T-helper 17 cell (primary cell): ENCODE results near the gene FGD2. TPM values are rescaled to one million over a fixed set of nuclear protein-coding genes. Genes with fewer than 3 reads are reported as not detected.
"Not testable (repeated sequence)": the region's sequence is repeated elsewhere in the genome, so short reads cannot be mapped to it uniquely, and the experiment has no call there.

Experiments
- ATAC-seq: fragments of 150-1000 bp; cut with Tn5 transposase; 2 replicates; pipeline ENCODE4 v1.10.0; 2021; ENCODE audit warnings: mild to moderate bottlenecking, moderate library complexity
- DNase-seq, 3 donors: peaks; one replicate each; pipeline versions ENCODE4 v3.0.0 to v3.0.0-alpha.2; 2020 to 2021
- H3K9me3 ChIP-seq: one replicate; pipeline ENCODE4 v1.7.0; 2013; ENCODE audit warnings: low read length, mild to moderate bottlenecking; ENCODE audit not compliant: control insufficient read depth, poor library complexity, severe bottlenecking
- H3K27ac Mint-ChIP-seq: one replicate; pipeline ENCODE4 v1.8.0; 2022; ENCODE audit warnings: mild to moderate bottlenecking, moderate library complexity, mixed read lengths
- H3K27me3 Mint-ChIP-seq: one replicate; pipeline ENCODE4 v1.8.0; 2022; ENCODE audit warnings: mixed read lengths
- H3K36me3 Mint-ChIP-seq: one replicate; pipeline ENCODE4 v1.8.0; 2022; ENCODE audit warnings: low read depth, mixed read lengths
- H3K4me1 Mint-ChIP-seq: one replicate; pipeline ENCODE4 v1.8.0; 2022; ENCODE audit warnings: mild to moderate bottlenecking, mixed read lengths
- H3K4me3 Mint-ChIP-seq: one replicate; pipeline ENCODE4 v1.8.0; 2022; ENCODE audit warnings: mild to moderate bottlenecking, moderate library complexity, mixed read lengths
- total RNA-seq, 4 donors: library from RNA in 2 of 4; stranded (reverse) in 2 of 4; gene quantifications; one replicate each; pipeline ENCODE4 v1.2.3 and lab custom pipeline; 2022 to 2026

The FGD2 gene
- total RNA-seq, 2 donors from 2014 or later: 1.7 to 12.6 TPM

DNA sequence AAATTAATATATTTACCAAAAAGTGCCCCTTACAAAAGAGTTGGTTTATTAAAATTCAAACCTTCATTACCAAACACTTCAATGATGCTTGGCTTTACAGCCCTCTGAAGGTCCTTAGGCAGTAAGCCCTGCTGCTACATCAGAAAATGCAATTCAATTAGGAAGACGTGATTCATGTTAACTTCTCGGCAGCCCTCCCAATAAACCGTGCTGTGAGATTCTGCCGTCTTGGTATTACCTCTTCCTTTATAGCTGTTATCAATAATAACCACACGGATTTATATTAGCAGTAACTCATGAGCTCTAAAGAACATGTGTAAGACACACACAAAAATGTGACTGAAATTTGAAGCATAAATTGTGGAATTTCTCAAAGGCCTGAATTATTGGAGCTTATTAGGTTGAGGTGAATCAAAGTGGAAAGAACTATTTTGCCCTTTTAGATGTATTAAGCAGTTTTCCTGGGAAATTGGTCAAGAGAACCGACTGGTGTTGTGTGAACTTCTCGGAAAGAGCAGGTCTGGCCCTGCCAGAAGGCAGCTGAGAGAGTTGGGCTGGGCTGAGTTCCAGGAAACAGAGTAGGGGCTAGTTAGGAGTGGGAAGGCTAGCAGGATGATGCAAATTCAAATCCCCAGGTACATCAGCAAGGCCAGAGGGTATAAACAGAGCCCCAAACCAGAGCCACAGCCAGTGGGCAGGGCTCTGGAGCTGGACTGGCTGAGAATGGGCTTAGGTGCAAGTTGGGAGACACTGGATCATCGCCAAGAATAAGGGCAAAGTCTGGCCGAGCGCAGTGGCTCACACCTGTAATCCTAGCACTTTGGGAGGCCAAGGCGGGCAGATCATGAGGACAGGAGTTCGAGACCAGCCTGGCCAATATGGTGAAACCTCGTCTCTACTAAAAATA lies 33.1 kb downstream of the FGD2 start:
- ATAC-seq (no peak), DNase-seq (no peak)
- Mint-ChIP-seq H3K27me3 (no peaks in the 10 kb centered on the region), H3K27ac (no peak overlapping the region), H3K4me3 (no peak overlapping the region), H3K36me3 (peaks cover 2% of the 10 kb centered on the region), H3K4me1 (peaks cover 17% of the 10 kb centered on the region)
- H3K9me3 ChIP-seq: no peaks in the 10 kb centered on the region

DNA sequence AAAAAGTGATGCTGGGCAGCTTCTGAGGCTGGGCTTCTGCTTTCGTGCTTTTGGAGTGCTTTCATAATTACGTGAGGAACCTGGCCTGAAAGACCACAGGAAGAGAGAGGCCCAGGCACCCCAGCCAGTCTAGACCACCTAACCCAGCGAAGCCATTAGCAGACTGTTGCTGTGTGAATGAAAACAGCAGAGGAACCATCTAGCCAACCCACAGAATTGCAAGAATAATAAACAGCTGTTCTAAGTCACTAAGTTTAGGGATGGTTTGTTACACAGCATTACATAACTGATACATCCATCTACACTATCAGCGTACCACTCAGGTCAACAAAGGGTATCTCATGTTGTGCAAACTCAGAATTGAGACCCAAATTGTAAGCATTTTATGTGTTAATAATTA lies 34.5 kb downstream of the FGD2 start:
- Mint-ChIP-seq H3K27ac (no peak overlapping the region), H3K4me1 (peaks cover 9% of the 10 kb centered on the region), H3K27me3 (no peaks in the 10 kb centered on the region), H3K36me3 (no peaks in the 10 kb centered on the region), H3K4me3 (no peak overlapping the region)
- H3K9me3 ChIP-seq: no peaks in the 10 kb centered on the region
- no peak for DNase-seq
- ATAC-seq: no peak

DNA sequence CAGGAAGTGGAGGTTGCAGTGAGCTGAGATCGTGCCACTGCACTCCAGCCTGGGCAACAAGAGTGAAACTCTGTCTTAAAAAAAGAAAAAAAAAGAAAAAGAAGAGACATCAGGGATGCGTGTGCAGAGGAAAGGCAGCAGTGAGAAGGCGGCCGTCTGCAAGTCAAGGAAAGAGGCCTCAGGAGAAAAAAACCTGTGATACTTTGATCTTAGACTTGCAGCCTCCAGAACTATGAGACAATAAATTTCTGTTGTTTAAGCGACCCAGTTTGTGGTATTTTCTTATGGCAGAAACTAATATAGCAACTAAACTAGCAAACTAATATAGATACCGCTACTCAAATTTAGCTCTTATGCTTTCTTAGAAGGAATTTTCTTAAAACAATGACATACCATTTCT lies 36.1 kb downstream of the FGD2 start:
- peaks cover 14% of the 10 kb centered on the region for H3K4me1 Mint-ChIP-seq
- ATAC-seq: no peak
- H3K9me3 ChIP-seq: no peaks in the 10 kb centered on the region
- H3K27me3 Mint-ChIP-seq: no peaks in the 10 kb centered on the region
- no peaks in the 10 kb centered on the region for H3K36me3 Mint-ChIP-seq
- H3K27ac Mint-ChIP-seq: peak overlapping the region; percentile 41
- no peak overlapping the region for H3K4me3 Mint-ChIP-seq
- no peak for DNase-seq

DNA sequence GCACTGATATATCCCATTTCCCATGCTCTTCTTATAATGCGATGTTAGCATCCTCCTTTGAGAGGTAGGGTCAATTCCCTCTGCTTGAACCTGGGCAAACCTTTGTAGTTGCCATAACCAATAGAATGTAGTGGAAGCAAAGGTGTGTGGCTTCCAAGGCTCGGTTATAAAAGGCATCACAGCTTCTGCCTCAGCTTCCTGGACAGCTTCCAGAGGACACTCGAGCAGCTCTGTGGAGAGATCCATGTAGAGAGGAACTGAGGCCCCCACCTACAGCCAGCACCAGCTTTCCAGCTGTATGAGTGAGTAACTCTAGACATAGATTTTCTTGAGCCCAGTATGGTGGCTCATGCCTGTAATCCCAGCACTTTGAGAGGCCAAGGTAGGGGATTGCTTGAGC lies 36.7 kb downstream of the FGD2 start:
- no peaks in the 10 kb centered on the region for H3K9me3 ChIP-seq
- DNase-seq: no peak
- peak overlapping the region; percentile 41 for H3K27ac Mint-ChIP-seq
- peaks cover 17% of the 10 kb centered on the region for H3K4me1 Mint-ChIP-seq
- H3K27me3 Mint-ChIP-seq: no peaks in the 10 kb centered on the region
- no peaks in the 10 kb centered on the region for H3K36me3 Mint-ChIP-seq
- ATAC-seq: no peak
- no peak overlapping the region for H3K4me3 Mint-ChIP-seq

DNA sequence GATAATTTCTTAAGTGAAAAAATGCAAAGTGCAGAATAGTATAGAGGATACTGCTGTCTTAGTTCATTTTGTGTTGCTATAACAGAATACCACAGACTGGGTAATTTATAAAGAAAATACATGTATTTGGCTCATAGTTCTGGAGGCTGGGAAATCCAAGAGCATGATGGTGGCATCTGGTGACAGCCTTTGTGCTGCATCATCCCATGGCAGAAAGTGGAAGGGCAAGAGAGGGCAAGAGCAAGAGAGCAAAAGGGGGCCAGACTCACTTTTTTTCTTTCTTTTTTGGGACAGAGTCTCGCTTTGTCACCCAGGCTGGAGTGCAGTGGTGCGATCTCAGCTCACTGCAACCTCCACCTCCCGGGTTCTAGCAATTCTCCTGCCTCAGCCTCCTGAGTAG lies 37.6 kb downstream of the FGD2 start:
- H3K36me3 Mint-ChIP-seq, ATAC-seq, H3K27ac Mint-ChIP-seq, DNase-seq, H3K9me3 ChIP-seq, H3K4me3 Mint-ChIP-seq, H3K27me3 Mint-ChIP-seq: not testable (repeated sequence)
- peaks cover 24% of the 10 kb centered on the region for H3K4me1 Mint-ChIP-seq

DNA sequence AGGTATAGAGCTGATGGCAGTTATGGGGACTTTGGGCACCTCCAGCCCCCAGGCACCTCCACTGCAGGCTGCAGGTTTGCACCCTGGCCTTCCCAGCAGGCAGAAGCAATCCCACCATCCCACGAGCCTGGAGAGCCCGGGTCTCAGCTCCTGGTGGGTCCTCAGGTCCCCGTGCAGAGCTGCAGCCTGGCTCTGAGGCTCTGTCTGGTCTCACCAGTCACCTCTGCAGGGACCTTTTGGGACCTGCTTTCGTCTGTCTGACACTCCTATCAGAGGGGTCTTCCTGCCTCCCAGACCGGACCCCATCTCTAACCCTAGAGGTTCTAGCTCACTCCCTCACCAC lies 41.9 kb downstream of the FGD2 start:
- H3K9me3 ChIP-seq: no peaks in the 10 kb centered on the region
- Mint-ChIP-seq H3K27ac (peak overlapping the region; percentile 99), H3K4me1 (peaks cover 46% of the 10 kb centered on the region), H3K4me3 (peak overlapping the region; percentile 68), H3K27me3 (no peaks in the 10 kb centered on the region), H3K36me3 (no peaks in the 10 kb centered on the region)
- ATAC-seq: no peak
- DNase-seq: no peak

DNA sequence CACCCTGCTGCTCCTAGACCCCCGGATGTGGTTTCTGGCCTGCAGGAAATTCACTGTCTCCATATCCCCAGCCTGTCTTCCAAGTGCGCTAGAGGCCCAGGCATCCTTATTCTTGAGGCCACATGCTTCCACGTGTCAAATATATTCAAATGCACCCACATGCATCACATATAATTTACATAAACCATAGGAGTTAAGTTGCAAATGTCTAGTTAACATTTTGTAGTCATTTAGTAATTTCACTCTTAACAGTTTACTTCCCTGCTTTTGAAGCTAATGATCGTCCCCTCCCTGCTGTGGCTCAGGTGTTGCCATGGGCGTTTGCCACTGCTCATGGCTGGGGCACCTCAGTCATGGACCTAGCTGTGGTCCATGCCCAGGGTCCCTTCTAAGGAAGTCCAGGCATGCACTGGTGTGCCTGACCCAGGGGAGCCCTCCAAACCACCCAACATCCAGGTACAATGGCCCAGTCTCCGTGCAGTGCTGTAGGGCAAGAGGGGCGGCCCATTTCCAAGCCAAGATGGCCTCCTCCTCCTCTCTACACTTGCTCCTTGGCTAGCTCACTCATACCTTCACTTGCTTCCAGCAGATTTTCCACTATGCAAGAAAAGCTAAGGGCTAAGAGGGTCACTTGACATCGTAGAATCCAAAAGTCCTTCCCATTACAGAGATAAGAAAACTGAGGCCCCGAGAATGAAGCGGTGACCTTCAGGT lies 42.4 kb downstream of the FGD2 start:
- Mint-ChIP-seq H3K27ac (peak overlapping the region; percentile 99), H3K27me3 (no peaks in the 10 kb centered on the region), H3K4me3 (peak overlapping the region; percentile 68), H3K4me1 (peaks cover 46% of the 10 kb centered on the region), H3K36me3 (no peaks in the 10 kb centered on the region)
- H3K9me3 ChIP-seq: no peaks in the 10 kb centered on the region
- DNase-seq: no peak
- no peak for ATAC-seq

DNA sequence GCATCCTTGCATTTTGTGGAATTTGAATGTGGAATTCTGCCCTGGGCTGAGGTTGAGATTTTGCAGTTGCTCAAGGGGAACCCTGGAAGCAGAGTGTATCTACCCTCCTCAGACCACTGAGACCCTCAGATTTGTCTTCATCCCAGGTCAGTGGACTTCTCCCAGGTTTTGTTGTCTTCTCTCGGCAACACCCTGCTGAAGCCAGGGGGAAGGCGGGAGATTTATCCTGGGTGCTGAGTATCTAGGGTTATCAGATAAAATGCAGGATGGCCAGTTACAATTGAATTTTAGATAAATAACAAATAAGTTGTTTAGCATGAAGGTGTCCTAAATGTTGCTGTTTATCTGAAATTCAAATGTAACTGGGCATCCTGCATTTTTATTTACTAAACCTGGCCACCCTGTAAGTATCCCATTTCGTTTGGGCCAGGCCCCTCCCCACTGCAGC lies 43.0 kb downstream of the FGD2 start:
- DNase-seq: no peak
- Mint-ChIP-seq H3K4me1 (peaks cover 46% of the 10 kb centered on the region), H3K4me3 (peak overlapping the region; percentile 93), H3K27me3 (no peaks in the 10 kb centered on the region), H3K36me3 (no peaks in the 10 kb centered on the region), H3K27ac (peak overlapping the region; percentile 99)
- ATAC-seq: no peak
- no peaks in the 10 kb centered on the region for H3K9me3 ChIP-seq

DNA sequence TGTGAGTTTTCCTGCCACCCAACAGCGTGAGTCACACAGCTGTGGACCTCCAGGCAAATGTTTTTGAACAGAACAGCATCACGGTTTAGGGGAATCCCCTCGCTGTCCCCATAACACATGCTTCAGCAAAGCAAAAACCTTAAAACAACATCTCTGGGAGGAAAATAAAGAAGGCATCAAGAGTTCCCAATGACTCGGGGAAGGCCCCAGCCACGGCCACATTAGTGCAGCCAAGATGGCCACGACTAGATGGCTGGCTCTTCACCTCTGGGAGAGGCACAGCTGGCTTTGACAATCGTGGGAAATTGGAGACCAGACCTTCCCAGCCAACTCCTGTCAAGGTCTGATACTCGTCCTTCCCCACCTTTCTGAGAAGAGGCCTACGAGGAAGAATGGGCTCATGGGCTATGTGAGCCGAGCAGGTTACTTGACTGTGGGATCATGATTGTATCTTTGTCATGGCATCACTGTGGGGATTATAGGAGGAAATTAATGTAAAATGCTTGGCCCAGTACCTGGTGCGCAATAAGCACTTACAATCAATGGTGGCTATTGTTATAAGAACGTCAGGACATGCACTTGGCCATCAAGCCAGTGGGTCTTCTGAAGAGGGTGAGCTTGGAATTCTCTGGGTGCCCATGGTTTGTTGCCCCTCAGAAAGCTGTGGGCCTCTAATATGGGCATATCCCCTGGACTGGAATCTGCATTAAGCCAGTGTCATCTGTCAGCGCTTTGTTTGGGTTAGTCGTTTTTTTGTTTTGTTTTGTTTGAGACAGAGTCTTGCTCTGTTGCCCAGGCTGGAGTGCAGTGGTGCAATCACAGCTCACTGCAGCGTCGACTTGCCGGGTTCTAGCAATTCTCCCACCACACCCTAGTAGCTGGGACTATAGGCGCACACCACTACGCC lies 43.6 kb downstream of the FGD2 start:
- peaks cover 46% of the 10 kb centered on the region for H3K4me1 Mint-ChIP-seq
- H3K27ac Mint-ChIP-seq: peak overlapping the region; percentile 99
- H3K27me3 Mint-ChIP-seq: no peaks in the 10 kb centered on the region

DNA sequence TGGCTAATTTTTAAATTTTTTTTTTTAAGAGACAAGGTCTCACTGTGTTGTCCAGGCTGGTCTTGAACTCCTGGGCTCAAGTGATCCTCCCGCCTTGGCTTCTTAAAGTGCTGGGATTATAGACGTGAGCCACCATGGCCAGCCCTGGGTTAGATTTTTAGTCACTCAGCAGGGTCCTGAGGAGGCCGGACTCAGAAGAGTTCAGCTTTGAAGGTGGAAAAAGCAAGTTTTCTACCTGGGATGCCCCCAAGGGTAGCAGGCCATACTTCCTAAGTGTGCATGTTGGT lies 44.2 kb downstream of the FGD2 start:
- DNase-seq: no peak
- Mint-ChIP-seq H3K4me3 (peak overlapping the region; percentile 93), H3K27me3 (no peaks in the 10 kb centered on the region), H3K36me3 (peaks cover 2% of the 10 kb centered on the region), H3K4me1 (peaks cover 49% of the 10 kb centered on the region), H3K27ac (peak overlapping the region; percentile 99)
- H3K9me3 ChIP-seq: no peaks in the 10 kb centered on the region
- no peak for ATAC-seq

More for the DNA sequence above, 43.6 kb downstream of the FGD2 start:
- H3K36me3 Mint-ChIP-seq: no peaks in the 10 kb centered on the region
- peak overlapping the region; percentile 93 for H3K4me3 Mint-ChIP-seq
- DNase-seq: peak in 2 of 3 donors; percentile 42 to 57
- H3K9me3 ChIP-seq: no peaks in the 10 kb centered on the region
- peak; percentile 78 for ATAC-seq

DNA sequence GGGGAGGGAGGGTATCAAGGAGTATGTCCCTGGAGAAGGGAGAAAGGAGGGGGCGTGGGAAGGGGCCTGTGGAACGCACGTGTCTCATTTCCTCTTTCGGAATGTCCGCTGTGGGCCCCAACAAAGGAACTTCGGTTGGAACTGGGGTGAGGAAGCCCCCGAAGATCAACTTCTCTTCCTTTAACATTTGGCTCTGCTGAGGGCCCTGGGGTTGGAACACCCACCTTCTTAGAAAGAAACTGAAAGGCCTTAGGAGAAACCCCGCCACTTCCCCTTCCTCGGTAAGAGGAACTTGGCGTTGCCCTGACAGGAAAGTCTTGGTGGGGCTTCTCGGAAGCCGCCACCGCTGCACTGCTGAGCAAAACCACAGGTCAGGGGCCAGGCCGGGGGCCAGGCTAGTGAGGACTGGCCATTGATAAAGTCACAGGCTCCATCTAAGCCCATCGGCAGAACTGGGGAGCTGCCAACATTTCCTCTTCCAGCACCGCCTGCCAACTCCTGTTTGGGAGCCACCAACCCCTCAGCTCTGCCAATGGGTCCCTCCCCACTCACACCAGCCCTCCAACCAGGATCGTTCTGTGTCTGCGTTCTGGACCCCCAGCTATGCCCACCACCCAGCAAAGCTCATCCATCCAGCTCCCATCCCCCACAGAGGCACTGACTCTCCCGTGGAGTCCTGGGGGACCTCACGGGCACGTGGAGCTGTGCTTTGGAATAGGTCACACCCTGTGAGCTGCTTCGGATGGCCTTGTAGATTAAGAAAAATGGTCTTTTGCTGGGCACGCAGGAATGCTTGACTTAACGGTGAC lies 44.8 kb downstream of the FGD2 start:
- DNase-seq (peak in 2 of 3 donors; percentile 16 to 21), ATAC-seq (peak; percentile 29)
- H3K27ac Mint-ChIP-seq: peak overlapping the region; percentile 99
- peak overlapping the region; percentile 93 for H3K4me3 Mint-ChIP-seq
- peaks cover 2% of the 10 kb centered on the region for H3K36me3 Mint-ChIP-seq
- no peaks in the 10 kb centered on the region for H3K27me3 Mint-ChIP-seq
- no peaks in the 10 kb centered on the region for H3K9me3 ChIP-seq
- peaks cover 52% of the 10 kb centered on the region for H3K4me1 Mint-ChIP-seq

DNA sequence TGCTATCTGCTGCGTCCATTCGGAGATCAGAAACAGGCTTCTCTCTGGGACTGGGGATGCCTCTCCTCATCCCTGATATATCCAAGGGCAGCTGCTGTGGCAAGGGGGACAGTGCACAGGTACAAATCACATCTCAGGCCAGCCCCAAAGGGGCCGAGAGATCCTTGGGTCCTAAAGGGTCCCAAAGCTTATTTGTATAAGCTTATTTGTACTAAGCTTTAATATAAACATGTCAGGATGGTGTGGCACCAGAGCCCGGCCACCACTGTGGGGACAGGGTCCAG lies 45.3 kb downstream of the FGD2 start:
- ATAC-seq: no peak
- H3K36me3 Mint-ChIP-seq: peaks cover 2% of the 10 kb centered on the region
- no peak for DNase-seq
- H3K4me1 Mint-ChIP-seq: peaks cover 52% of the 10 kb centered on the region
- peak overlapping the region; percentile 93 for H3K4me3 Mint-ChIP-seq
- H3K27me3 Mint-ChIP-seq: no peaks in the 10 kb centered on the region
- peak overlapping the region; percentile 99 for H3K27ac Mint-ChIP-seq
- no peaks in the 10 kb centered on the region for H3K9me3 ChIP-seq
